Gastroesophageal sphincter (tissue), 3 donors: Measurements from ENCODE around the gene ABCG5.

ENCODE experiments used
- CTCF ChIP-seq, 4 experiments: fragments of 200-600 bp in 2 of 4; fragments of 450-650 bp in 2 of 4; sonication (generic) in 1 of 4; IDR thresholded peaks; one replicate each; pipeline ENCODE4 v1.5.1; 2017 to 2019; ENCODE audit warnings: antibody characterized with exemption in 4 of 4, mild to moderate bottlenecking in 2 of 4, moderate library complexity in 2 of 4
- POLR2A ChIP-seq, 2 donors: fragments of 450-650 bp; IDR thresholded peaks; one replicate each; pipeline ENCODE4 v1.6.1; 2017; ENCODE audit warnings: antibody characterized with exemption in 2 of 2, mild to moderate bottlenecking in 2 of 2, moderate library complexity in 1 of 2
- POLR2AphosphoS5 ChIP-seq: sonication (generic); formaldehyde crosslinking; IDR thresholded peaks from one replicate; pipeline ENCODE4 v1.6.1; 2017; ENCODE audit warnings: antibody characterized with exemption

GRCh38 chr2:43853141-43854081 lies 14.8 kb upstream of the ABCG5 start:
- TF ChIP-seq CTCF (IDR thresholded peaks at IDR 0.05) = no peak
- no peak for TF ChIP-seq POLR2A (IDR thresholded peaks at IDR 0.05)
- no peak for TF ChIP-seq POLR2AphosphoS5
